GM12891 (cell line): ENCODE measurements around the gene CD300C.
"Not testable (repeated sequence)": the region's sequence is repeated elsewhere in the genome, so short reads cannot be mapped to it uniquely, and the experiment has no call there.

Experiments
- POLR2A ChIP-seq: IDR thresholded peaks from 2 replicates; pipeline ENCODE4 v1.6.1; 2011; ENCODE audit warnings: low read depth, low read length, control low read depth
- POLR2AphosphoS5 ChIP-seq: IDR thresholded peaks from 2 replicates; pipeline ENCODE4 v1.6.1; 2011; ENCODE audit warnings: low read depth, low read length, control low read depth
- POU2F2 ChIP-seq: IDR thresholded peaks from 2 replicates; pipeline ENCODE4 v1.6.1; 2011; ENCODE audit warnings: low read depth, mild to moderate bottlenecking, control low read depth, low read length, moderate library complexity
- SPI1 ChIP-seq: IDR thresholded peaks from 2 replicates; pipeline ENCODE4 v1.6.1; 2011; ENCODE audit warnings: low read depth, low read length, control low read depth
- TAF1 ChIP-seq: IDR thresholded peaks from 2 replicates; pipeline ENCODE4 v1.6.1; 2011; ENCODE audit warnings: low read depth, low read length, control low read depth

DNA sequence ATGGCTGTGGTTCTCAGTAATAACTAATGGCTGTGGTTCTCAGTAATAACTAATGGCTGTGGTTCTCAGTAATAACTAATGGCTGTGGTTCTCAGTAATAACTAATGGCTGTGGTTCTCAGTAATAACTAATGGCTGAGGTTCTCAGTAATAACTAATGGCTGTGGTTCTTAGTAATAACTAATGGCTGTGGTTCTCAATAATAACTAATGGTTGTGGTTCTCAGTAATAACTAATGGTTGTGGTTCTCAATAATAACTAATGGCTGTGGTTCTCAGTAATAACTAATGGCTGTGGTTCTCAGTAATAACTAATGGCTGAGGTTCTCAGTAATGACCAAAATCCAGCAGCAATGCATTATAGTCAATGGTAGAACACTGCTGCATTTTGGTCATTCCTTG is 27.7 kb upstream of the CD300C start:
- not testable (repeated sequence) for TF ChIP-seq POLR2A, TAF1, SPI1, POLR2AphosphoS5, POU2F2
